ENCODE results near the gene RNF146. TPM values are rescaled to one million over a fixed set of nuclear protein-coding genes. Genes with fewer than 3 reads are reported as not detected.

RNF146 gene
- total and polyA plus RNA-seq, 4 donors: 30.4 to 89.4 (median 34.9) TPM

DNA sequence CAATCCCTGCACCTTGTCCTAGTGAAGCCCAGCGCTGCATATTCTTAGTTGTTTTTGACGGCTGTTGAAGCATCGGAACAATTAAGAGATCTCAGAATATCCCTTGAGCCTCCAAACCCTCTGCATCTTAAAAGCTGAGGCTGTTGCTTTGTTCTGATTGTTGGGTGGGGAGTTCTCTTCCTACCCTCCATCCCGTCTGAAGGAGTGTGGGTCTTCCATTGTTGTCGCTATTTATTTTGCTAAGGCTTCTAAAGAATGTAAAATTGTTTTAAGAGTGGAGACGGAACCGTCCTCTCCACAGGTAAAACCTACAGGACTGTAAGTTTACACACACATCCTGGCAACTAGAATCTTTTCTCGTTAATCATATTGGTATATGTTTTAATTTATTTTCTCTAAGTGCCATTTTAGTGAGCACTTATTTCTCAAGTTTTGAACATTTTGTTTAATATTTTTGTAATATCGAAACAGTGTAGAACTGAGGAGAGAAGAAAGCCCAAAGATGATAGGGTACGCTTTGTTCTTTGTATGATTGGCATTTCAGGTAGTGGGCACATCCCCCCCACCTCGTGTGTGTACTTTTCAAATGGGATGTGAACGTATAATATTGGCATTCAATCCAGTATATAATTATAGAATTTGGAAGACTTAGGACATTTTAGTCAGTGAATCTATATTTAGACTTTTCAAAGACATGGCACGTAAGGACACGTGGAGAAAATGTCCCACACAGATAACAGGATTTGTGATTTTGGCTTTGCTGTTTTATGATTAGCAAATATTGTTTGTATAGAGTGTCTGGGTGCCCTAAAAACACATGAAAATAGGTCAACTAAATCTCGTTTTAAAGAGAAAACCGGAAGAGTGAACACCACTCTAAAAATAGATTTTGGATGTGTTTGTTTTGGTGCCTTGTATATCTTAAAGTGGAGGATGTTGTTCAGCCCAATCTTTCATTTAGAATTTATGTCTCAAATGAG, 1.3 kb downstream of the RNF146 start:
- H3K27me3 ChIP-seq (ENCODE audit: control insufficient read depth in 3 of 3, insufficient read depth in 3 of 3, low read length in 2 of 3): no peaks in the 10 kb centered on the region

DNA sequence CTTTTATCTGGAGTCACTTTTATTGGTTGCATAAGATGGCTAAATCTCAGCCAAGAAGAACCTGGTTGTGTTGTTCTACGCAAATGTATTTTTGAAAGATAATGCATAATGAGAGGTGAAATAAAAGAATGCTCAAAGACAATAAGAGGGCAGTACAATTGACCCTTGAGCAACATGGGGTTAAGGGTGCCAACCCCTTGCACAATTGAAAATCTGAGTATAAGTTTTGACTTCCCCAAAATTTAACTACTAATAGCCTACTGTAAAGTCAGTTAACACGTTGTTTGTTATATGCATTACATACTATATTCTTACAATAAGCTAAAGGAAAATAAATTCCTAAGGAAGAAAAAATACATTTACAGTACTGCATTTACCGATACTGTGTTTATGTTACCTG, 5.9 kb downstream of the RNF146 start:
- DNase-seq: no peak
- no peaks in the 10 kb centered on the region for H3K9me3 ChIP-seq (ENCODE audit: control insufficient read depth in 4 of 4, insufficient read depth in 3 of 4, low read length in 3 of 4)
- TF ChIP-seq, protein P1, sequence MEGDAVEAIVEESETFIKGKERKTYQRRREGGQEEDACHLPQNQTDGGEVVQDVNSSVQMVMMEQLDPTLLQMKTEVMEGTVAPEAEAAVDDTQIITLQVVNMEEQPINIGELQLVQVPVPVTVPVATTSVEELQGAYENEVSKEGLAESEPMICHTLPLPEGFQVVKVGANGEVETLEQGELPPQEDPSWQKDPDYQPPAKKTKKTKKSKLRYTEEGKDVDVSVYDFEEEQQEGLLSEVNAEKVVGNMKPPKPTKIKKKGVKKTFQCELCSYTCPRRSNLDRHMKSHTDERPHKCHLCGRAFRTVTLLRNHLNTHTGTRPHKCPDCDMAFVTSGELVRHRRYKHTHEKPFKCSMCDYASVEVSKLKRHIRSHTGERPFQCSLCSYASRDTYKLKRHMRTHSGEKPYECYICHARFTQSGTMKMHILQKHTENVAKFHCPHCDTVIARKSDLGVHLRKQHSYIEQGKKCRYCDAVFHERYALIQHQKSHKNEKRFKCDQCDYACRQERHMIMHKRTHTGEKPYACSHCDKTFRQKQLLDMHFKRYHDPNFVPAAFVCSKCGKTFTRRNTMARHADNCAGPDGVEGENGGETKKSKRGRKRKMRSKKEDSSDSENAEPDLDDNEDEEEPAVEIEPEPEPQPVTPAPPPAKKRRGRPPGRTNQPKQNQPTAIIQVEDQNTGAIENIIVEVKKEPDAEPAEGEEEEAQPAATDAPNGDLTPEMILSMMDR (IDR thresholded peaks at IDR 0.05; ENCODE audit: control extremely low read depth, extremely low read depth): no peak
- peaks cover 3 to 30% (median 11%) of the 10 kb centered on the region in 5 donors for H3K4me1 ChIP-seq (ENCODE audit: control insufficient read depth in 5 of 5, insufficient read depth in 5 of 5, low read length in 5 of 5)
- no peak overlapping the region for H3K9ac ChIP-seq (ENCODE audit: insufficient read depth in 1 of 2, low read length in 2 of 2)
- ATAC-seq (ENCODE audit: insufficient read depth, low FRiP score): no peak
- H3K4me3 ChIP-seq: no peak overlapping the region
- no peaks in the 10 kb centered on the region for H3K36me3 ChIP-seq (ENCODE audit: control insufficient read depth in 4 of 4, insufficient read depth in 4 of 4, low read length in 4 of 4)
- H3K27me3 ChIP-seq (ENCODE audit: control insufficient read depth in 3 of 3, insufficient read depth in 3 of 3, low read length in 2 of 3): no peaks in the 10 kb centered on the region
- H3K27ac ChIP-seq (ENCODE audit: low read depth in 1 of 2, low read length in 1 of 2): no peak overlapping the region
- 70 to 89% methylated on average over 3 of the region's 3 CpGs for WGBS, 2 donors

More for the DNA sequence above, 1.3 kb downstream of the RNF146 start:
- DNase-seq (peak in 2 of 3 donors; percentile 67 to 75), ATAC-seq (ENCODE audit: insufficient read depth, low FRiP score) (no peak)
- Histone ChIP-seq H3K9ac (ENCODE audit: insufficient read depth in 1 of 2, low read length in 2 of 2) (peak overlapping the region; percentile 97 to 99), H3K36me3 (ENCODE audit: control insufficient read depth in 4 of 4, insufficient read depth in 4 of 4, low read length in 4 of 4) (peaks cover 0 to 5% (median 0%) of the 10 kb centered on the region in 4 donors), H3K9me3 (ENCODE audit: control insufficient read depth in 4 of 4, insufficient read depth in 3 of 4, low read length in 3 of 4) (no peaks in the 10 kb centered on the region), H3K4me3 (peak overlapping the region; percentile 87), H3K27ac (ENCODE audit: low read depth in 1 of 2, low read length in 1 of 2) (peak overlapping the region; percentile 98 to 99), H3K4me1 (ENCODE audit: control insufficient read depth in 5 of 5, insufficient read depth in 5 of 5, low read length in 5 of 5) (peaks cover 0 to 52% (median 11%) of the 10 kb centered on the region in 5 donors)
- 2 to 4% methylated on average over 16 of the region's 16 CpGs for WGBS, 2 donors
- TF ChIP-seq, protein P1 (IDR thresholded peaks at IDR 0.05; ENCODE audit: control extremely low read depth, extremely low read depth): no peak

DNA sequence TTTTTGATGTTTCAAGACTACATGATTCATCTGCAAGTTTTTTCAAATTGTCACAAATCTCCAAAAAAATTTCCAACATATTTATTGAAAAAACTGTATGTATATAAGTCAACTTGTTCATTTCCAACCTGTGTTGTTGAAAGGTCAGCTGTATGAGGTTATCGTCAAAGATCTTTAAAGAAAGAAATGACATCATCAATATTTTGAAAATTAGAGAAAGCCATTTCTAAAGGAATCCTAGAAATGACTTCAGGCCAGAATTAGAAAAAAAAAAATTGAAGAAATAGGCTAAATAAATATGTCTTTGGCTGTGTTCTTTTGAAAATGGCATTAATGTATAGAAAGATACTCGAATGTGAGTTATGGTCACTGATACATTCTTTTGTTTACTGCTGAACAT, 6.8 kb downstream of the RNF146 start:
- ATAC-seq (ENCODE audit: insufficient read depth, low FRiP score) (no peak), DNase-seq (no peak)
- H3K4me3 ChIP-seq: no peak overlapping the region
- WGBS, 2 donors: 94% methylated on average over 2 of the region's 2 CpGs
- no peak overlapping the region for H3K27ac ChIP-seq (ENCODE audit: low read depth in 1 of 2, low read length in 1 of 2)
- no peaks in the 10 kb centered on the region for H3K36me3 ChIP-seq (ENCODE audit: control insufficient read depth in 4 of 4, insufficient read depth in 4 of 4, low read length in 4 of 4)
- H3K27me3 ChIP-seq (ENCODE audit: control insufficient read depth in 3 of 3, insufficient read depth in 3 of 3, low read length in 2 of 3): no peaks in the 10 kb centered on the region
- no peak overlapping the region for H3K9ac ChIP-seq (ENCODE audit: insufficient read depth in 1 of 2, low read length in 2 of 2)
- H3K9me3 ChIP-seq (ENCODE audit: control insufficient read depth in 4 of 4, insufficient read depth in 3 of 4, low read length in 3 of 4): no peaks in the 10 kb centered on the region
- TF ChIP-seq, protein P1 (IDR thresholded peaks at IDR 0.05; ENCODE audit: control extremely low read depth, extremely low read depth): no peak
- peaks cover 3 to 30% (median 11%) of the 10 kb centered on the region in 5 donors for H3K4me1 ChIP-seq (ENCODE audit: control insufficient read depth in 5 of 5, insufficient read depth in 5 of 5, low read length in 5 of 5)

Measured in lung (tissue), 12 donors.